ENCODE data around the gene SH3RF1.

SH3RF1 gene

DNA sequence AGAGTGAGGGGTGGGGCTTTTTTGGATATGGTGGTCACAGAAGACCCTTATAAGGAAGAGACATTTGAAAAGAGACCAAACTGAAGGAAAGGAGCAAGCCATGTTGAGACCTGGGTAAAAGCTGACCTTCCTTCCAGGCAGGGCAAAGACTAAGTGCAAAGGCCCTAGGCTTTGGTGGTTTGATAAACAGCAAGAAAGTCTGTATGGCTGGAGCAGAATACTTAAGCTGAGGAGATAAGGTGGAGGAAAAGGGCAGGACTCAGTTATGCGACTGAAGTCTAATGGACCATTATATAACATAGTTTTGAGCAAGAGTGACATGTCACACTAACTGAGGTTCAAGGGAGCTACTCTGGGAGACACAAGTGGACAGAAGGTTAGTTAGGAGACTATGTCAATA lies 20.0 kb downstream of the SH3RF1 start:
- DNase-seq, result no peak

DNA sequence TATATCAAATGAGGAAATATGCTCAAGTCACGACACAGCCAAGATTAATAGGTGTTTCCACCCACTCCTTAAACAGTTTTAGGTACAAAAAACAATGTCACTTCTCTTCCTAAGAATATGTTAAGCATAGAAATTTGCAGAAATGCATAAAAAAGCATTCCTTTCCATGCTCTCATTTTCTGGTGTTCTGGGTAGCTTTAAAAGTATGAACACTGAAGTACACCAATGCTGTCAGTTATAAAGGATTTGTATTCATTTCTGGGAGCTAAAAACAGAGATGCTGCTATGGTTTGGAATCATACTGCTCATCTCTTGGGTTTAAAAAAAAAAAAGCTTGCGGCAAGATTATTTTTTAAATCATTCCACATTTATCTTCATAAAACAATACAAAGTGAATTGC lies 20.8 kb downstream of the SH3RF1 start:
- no peak for DNase-seq

DNA sequence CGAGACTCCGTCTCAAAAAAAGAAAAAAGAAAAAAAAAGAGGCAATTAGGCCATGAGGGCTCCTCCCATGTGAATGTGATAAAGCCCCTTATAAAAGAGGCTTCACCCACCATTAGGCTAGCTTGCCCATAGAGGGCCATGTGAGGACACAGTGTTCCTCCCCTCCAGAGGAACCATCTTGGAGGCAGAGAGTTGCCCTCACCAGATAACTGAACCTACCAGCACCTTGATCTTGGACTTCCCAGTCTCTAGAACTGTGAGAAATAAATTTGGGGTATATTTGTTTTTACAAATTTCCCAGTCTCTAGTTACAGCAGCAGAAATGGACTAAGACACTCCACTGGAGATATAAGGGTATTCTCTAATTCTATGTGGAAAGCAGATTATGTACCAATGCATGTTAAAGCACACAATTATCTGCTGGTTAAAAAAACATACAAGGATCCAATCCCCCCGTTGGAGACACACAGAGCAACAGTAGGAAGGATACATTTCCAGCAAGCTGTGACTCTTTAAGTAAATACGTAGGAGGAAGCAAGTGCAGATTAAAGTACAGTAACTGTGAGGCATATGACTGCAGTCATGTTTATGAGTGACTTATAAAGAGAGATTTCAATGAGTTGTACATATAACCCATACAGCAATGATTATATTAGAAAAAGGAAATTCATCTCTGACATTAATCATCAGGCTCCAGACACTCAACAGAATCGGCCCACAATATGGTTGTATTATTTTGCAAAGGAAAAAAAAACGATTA lies 21.4 kb downstream of the SH3RF1 start:
- DNase-seq, result no peak

DNA sequence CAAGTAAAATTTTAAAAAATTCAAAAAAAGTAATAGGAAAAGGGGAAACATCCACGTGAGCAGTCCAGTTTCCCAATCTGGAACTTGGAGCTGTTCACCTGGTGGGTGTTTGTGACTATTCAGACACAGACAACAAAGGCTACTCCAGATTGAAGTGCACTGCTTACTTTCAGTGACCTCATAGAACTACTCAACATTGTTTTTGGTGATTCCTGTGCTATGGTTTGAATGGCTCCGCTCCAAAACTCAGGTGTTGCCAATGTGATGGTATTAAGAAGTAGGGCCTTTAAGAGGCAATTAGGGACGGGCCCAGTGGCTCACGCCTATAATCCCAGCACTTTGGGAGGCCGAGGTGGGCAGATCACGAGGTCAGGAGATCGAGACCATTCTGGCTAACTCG lies 22.1 kb downstream of the SH3RF1 start:
- DNase-seq, result no peak

DNA sequence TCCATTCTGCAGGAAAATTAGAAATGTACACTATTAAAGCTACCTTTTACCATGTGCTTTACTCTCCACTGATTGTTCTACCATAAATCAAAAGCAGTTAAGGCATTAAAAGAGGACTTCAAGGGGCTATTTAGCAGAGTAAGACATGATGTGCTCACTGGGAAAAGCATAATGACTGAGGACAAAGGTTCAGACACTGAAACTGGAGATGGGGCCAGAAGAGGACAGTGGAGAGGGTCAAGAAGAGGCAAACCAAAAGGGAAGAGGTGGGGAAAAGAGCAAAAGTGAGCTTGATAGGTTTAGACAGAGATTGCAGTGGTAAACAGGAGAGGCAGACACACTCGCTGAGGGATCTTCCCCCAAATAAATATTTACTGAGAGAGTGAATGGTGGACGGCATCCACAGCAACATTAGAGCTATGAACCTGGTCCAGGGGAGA lies 23.8 kb downstream of the SH3RF1 start:
- no peak for DNase-seq

DNA sequence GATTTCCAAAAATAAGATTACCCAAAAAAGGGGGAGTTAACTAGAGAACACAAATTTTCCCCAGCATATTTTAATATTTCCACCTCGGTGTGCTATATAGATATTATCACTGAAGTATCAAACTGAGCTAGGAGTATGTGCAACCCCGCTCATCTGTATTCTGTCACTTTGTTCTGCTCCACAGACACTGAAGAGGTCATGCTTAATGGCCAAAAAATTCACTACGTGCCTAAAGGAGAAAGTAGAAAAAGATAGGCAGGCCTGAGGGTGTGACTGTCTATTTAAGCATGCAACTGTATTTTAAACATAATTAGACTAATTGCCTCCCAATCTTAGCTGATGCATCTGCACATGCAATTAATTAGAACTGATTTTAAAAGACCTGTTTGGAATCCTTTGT lies 24.5 kb downstream of the SH3RF1 start:
- no peak for DNase-seq

DNA sequence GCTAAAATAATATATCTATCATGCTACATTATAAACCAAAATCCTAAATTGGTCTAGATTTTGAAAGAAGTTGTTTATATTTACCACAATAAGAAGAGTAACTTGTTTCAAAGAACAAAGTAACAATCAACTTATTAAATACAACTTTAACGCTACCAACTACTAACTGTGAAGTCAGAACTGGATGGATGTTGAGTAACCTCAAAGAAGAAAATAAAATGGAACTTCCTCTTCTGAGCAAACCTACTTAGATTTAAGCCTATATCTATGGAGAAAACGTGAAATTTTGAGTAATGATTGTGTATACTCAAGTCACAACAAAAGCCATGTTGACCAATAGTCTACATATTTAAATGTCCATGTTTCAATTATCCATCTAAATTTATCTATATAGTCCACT lies 25.7 kb downstream of the SH3RF1 start:
- no peak for DNase-seq

DNA sequence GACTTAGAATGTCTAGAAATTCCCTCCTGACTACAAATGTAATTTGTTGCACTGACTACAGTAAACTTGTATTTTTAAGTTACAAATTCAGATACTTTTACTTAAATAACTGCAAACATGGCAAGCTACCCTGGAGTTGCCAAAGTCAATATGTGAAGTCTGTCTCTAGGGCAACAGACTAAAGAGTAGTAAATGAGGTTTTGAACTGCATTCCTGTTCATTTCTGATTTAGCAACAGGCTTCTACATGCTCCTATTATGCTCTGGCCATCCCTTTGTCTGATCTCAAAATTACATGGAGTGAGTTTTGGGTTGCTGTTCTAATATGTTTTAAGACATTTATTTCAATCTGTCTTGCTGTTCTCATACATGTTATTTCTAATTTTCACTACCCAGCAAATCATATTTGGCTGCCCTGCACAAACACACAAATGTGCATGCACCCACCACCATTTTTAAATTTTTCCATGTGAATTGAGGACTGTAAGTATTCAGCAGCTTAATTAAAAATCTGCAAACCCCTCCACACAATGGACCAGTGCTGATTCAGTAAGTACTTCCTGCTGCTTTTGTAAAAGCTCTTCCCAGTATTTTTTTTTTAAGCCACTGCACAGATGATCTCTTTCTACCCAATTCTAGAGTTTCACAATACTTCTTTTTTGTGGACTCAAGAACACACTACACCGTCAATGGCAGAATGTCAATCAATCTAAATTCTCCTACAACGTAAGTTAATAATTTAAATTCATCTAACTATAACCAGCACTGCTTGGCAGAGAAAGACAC lies 26.7 kb downstream of the SH3RF1 start:
- DNase-seq, result no peak

DNA sequence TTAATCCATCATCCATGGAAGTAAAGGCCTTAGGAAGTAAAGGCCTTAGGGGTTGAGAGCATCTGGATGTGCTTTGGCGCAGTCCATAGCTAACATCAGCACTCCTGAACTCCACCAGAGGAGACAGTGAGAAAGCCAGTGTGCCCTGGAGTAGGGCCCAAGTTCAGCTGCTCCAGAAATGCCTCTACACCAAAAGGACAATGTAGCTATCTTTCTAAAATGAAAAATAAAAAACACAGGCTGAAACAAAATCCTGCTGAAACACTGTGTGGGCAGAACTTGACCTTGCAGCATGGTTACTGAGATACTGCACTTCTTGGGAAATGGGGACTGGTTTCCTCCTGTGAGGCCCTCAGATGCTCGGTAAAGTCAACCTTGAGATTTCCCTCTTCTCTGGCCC lies 29.3 kb downstream of the SH3RF1 start:
- DNase-seq, result no peak

DNA sequence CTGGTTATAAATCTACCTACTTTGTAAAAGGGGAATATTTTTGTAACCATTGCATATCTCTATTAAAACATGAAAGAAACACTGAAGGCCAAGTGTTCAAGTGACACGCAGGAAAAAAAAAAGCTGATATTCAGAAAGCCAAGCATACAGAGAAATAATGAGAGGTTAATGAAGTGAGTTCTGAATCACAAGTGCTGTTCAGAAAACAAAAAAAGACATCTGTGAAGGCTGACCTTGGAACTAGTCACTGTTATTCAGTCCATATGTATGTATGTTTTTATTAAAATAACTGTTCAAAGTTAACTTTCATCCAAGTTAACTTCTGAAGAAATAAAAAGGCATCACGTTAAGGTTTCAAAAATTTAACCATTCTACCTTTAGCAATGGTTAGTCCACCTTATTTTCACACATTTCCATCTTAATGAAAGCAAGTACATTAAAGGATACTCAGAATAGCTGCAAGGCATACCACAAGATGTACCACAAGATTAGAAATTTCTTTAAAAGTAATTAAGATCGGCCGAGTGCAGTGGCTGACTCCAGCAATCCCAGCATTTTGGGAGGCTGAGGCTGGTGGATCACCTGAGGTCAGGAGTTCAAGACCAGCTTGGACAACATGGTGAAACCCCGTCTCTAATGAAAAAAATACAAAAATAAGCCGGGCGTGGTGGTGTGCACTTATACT lies 31.4 kb downstream of the SH3RF1 start:
- no peak for DNase-seq

DNA sequence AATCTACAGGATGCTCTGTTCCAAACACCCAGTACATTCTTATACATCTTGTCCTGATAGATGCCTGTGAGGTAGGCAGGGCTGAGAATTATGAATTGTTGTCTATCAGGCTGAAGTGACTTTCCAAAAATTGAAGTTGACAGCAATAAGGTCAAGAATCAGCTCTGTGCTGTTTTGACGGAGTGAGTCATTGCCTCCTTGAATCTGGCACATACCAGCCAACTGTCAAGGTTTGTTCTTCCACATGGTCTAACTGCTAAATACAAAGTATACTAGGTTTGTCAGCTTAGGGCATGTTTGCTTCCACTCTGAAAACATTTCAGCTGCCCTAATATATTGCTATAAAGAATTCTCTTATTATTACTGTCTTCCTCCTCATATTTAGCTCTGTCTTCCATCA lies 32.3 kb downstream of the SH3RF1 start:
- no peak for DNase-seq

DNA sequence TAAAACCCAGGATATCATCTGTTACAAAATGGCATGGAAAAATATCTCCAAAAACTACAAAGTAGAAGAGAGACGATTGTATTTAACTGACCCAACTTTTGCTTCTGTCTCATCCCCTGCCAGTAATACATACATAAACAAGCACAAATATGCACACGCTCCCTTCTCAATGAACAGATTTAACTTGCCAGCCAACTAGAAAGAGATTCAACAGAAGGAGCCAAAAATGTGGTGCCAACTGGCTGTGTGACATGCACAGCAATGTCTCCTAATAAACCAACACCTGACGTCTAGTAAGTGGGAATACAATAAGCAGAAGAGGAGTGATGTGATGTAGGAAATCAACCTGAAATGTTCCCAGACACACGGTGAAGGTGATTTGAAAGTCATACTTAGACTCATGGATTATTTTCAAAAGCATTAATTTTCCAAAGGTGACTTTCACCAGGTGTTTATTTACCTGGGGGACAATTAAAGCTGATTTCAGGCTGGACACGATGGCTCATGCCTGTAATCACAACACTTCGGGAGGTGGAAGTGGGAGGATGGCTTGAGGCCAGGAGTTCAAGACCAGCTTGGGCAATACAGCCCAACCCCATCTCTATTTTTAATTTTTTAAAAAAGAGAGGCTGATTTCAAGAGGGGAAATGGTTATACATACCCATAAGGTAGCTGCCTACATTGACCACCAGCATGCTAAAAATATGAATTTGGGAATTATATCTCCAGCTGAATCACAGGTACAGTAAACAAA lies 33.7 kb downstream of the SH3RF1 start:
- DNase-seq, result no peak

DNA sequence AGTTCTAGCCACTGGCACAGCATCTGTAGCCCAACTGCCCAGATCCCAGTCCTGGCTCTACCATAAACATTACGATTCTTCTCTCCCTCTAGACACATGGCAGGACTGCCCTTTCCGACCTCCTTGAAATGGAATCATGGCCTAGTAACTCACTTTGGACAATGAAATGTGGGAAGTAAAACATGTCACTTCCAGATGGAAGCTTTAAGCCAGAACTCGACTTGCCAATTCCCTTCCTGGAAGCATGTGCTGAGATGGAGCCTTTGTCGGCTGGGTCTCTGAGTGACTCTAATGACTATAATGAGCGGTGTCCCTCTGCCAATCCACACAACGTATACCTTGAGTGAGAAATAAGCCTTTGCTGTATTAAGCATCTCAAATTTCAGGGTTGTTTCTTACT lies 34.7 kb downstream of the SH3RF1 start:
- no peak for DNase-seq

DNA sequence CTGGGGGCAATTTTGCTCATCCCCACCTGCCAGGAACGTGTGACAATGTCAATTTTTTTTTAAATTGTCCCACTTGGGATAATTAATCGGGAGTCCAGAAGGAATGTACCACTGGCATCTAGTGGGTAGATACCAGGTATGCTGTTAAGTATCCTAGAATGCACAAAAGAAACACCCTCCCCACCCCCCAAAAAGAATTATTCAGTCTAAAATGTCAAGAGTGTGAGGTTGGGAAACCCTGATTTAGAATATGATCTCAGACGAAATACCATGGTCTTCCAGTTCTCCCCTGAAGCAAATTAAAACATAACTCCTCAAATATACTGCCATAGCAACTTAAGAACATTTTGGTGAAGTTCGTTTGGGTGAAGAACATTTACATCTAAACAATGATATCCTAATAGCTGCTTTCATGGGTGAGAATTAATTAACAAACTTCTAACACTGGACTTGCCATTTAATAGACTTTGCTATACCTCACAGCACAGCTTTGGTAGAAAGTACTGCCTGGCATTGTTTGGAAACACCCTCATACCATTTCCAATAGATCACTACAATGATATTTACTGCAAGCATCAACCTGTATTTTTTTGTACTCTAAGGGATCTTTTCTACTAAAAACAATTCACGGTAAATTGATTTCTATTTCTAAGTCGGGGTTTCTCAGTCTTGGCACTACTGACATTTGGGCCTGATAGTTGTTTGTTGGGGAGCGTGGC lies 36.5 kb downstream of the SH3RF1 start:
- DNase-seq, result no peak

DNA sequence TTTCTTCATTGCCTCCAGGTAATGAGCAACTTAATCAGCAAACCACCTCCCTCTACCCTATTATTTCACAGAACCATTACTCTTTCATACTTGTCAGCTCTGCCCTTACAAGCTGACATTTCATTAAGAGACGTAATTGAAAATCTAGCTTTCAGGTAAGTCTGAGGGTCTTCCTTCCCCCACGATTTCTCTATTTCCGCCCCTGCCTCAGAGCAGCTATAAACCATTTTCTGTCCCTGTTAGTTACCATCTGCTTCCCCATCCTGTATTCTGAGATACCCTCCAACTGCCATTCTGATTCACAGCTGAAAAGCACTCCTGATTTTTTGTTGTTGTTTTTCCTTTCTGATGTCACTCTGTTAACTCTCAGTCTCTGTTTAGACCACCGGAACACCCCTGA lies 37.1 kb downstream of the SH3RF1 start:
- DNase-seq, result no peak

DNA sequence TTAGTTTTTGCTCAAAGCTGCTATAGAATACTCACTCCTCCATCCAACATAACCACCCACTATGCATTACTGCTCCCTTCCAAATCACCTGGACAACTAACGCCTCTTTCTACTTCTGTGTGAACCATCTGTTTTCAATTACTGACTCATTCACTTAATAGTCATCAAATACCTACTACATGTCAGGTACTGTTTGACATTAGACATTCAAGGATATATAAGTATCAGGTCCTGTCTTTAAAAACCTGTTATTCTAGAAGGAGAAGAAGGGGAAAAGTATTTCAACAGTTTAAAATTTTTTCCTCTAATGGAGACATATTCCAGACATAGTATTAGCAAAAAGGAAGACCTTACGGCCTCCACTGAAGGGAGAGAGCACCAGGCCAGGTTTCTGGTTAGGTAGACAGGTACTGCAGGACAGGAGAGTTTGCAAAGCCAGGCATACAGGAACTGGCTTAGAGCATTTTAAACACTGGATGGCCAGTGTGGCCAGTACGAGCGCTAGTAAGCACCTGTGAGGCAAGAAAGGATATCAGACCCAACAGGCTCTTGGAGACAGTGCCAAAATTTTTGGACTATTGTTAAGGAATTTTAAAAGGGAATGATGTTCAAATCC lies 39.0 kb downstream of the SH3RF1 start:
- no peak for DNase-seq

DNA sequence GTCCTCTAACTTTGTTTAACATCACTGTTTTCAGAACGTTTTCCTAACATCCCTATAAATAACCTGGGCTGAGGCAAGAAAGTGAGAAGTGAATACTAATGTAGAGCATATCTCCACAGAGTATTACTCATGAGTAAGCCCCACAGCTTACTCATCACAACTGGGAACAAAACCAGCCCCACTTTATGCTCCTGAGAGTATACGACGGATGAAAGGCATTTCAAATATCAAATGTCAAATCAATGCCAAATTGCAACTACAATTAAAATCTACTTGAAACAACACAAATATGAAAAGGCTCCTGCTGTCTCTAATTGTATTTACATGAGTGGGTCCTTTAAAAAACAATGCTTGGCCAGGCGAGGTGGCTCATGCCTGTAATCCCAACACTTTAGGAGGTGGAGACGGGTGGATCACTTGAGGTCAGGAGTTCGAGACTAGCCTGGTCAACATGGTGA lies 41.2 kb downstream of the SH3RF1 start:
- DNase-seq, result no peak

DNA sequence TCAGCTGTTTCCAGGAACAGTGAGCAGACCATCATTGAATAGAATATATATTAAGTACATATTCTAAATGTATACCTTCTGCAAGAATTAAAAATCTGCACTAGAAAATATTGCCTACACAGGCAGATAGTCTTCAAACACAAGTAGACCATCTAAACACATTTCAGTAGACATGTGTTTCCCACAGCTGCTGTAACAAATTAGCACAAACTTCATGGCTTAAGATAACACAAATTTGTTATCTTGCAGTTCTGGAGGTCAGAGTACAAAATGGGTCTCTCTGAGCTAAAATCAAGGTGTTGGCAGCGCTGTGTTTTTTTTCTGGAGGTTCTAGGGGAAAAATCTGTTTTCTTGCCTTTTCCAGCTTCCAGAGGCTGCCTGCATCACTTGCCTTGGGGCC lies 42.7 kb downstream of the SH3RF1 start:
- DNase-seq, result no peak

DNA sequence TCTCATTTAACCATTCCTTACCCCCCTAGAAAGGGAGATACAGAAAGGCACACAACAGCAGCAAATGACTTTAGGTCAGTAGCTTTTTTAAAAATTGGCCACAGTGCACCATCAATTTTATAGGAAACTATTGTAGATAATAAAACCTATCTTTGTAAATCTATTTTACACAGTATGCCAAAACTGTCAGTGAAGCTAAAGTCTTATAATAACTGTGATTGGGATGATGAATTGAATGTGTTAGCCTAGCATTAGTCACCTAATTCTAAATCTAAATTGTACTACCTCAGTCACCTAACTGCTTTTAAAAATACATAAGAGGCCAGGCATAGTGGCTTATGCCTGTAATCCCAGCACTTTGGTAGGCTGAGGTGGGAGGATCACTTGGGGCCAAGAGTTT lies 44.2 kb downstream of the SH3RF1 start:
- DNase-seq, result no peak

DNA sequence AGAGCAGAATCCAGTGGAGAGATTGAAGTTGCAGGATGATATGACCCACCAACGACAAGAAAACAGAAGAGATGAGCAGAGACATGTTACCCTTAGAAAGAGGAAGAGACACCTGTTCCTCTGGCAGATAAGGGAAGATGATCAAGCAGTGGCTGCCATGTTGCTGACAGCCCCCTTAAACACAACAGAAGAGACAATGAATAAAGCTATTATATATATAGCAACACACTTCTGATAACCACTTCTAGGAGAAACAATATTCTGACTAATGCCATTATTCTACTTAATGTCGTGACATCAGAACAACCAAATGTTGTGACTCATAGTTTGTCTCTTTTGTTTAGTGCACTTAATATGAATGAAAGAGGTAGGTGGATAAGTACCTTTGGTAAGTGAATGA lies 44.9 kb downstream of the SH3RF1 start:
- DNase-seq, result no peak

DNA sequence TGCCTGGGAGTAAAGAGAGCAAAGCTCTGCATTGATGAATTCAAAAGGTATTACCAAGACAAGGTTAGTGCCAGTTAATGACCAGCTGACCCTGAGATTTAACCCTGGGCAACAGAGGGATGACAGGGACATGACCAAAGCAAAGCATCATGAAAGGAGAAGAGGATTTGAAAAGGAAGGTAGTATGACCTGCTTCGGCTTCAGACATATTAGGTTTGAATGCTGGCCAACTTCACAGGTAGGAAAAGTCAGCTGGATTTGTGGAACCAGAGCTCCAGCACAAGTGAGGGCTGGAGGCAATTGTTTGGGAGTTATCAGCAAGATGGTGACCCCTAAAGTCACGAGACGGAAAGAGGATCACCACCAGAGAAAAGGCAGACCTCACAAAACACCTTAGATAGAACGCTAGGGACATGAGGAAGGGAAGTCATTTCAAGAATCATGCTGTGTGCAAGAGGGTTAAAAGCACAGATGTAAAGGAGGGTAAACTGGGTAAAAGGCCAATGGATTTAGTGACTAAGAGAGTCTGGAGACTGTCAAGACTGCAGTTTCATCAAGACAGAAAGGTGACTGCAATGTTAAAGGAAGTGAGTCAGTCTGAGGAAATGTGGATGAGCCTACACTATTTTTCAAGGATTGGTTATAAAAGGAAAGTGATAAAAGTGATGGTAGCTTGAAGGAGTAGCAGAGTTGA lies 45.6 kb downstream of the SH3RF1 start:
- DNase-seq, result no peak
